ENCODE measurements around the gene KCNH3. TPM values are rescaled to one million over a fixed set of nuclear protein-coding genes. Genes with fewer than 3 reads are reported as not detected.

Gene KCNH3
- total and polyA plus RNA-seq, 2 donors (not counting 3 experiments of a cell fraction or from before 2014, with no cell fraction given), result 0.13 to 0.14 TPM

- FAIRE-seq (no peak), DNase-seq (ENCODE audit: low read depth, low spot score) (no peak)
- H4K20me1 ChIP-seq (replicated peaks; ENCODE audit: control insufficient read depth, extremely low read depth, insufficient read depth, low read length), result no peaks in the 10 kb centered on the region
- BruUV-seq (replicated peaks), result no TSS peak
- no peaks in the 10 kb centered on the region for H3K9me3 ChIP-seq (replicated peaks; ENCODE audit: control insufficient read depth, insufficient read depth, low read length)
- no peaks in the 10 kb centered on the region for H3K79me2 ChIP-seq (ENCODE audit: control insufficient read depth, insufficient read depth, low read length)
- no peak overlapping the region for H2AFZ ChIP-seq (ENCODE audit: low read depth, low read length)
- POLR2A ChIA-PET, result no interaction called here
- intact Hi-C loops (cut with micrococcal nuclease), result no loop called here
- peaks cover 13 to 57% of the 10 kb centered on the region in 2 experiments for H3K36me3 ChIP-seq (ENCODE audit: control insufficient read depth in 2 of 2, extremely low read depth in 1 of 2, insufficient read depth in 2 of 2, low read length in 2 of 2)
- no peaks in the 10 kb centered on the region for H3K9me1 ChIP-seq (replicated peaks; ENCODE audit: control insufficient read depth, extremely low read depth, insufficient read depth, low read length)
- H3K9ac ChIP-seq (replicated peaks; ENCODE audit: extremely low read depth, insufficient read depth, low read length), result no peak overlapping the region
- no peak overlapping the region for H3K4me2 ChIP-seq (ENCODE audit: insufficient read depth, low read length)
- dilution Hi-C loops (cut with MboI; ENCODE audit: extremely low pct_ligation_motif_present, low sequenced_read_pairs), result no loop called here
- CTCF ChIA-PET, result interaction anchor here (1.7 kb wide), 1 partner anchor 213 kb away, joined by 5 read pairs; no protein-coding TSS in a partner anchor
- no peak overlapping the region for H3K27ac ChIP-seq (ENCODE audit: insufficient read depth, low read depth, low read length)
- no peaks in the 10 kb centered on the region for H3K27me3 ChIP-seq (ENCODE audit: control insufficient read depth in 2 of 2, insufficient read depth in 2 of 2, low read length in 2 of 2)
- TF ChIP-seq GATA2 (IDR thresholded peaks at IDR 0.05; ENCODE audit: insufficient read depth, insufficient read length, low read depth, low read length) (no peak), MAX (IDR thresholded peaks at IDR 0.05; ENCODE audit: insufficient read depth, insufficient read length) (no peak)
- H3K4me3 ChIP-seq (replicated peaks in 1 of 3; ENCODE audit: insufficient read depth in 1 of 3, low read depth in 1 of 3, low read length in 3 of 3), result no peak overlapping the region
- no peaks in the 10 kb centered on the region for H3K4me1 ChIP-seq (ENCODE audit: control insufficient read depth, extremely low read depth, insufficient read depth, low read length)
These were observed 21.9 kb downstream of the KCNH3 start for GRCh38 chr12:49560695-49561094.

- Histone ChIP-seq H3K4me3 (replicated peaks in 1 of 3; ENCODE audit: insufficient read depth in 1 of 3, low read depth in 1 of 3, low read length in 3 of 3) (no peak overlapping the region), H3K9me3 (replicated peaks; ENCODE audit: control insufficient read depth, insufficient read depth, low read length) (no peaks in the 10 kb centered on the region), H3K27ac (ENCODE audit: insufficient read depth, low read depth, low read length) (no peak overlapping the region), H3K9me1 (replicated peaks; ENCODE audit: control insufficient read depth, extremely low read depth, insufficient read depth, low read length) (no peaks in the 10 kb centered on the region), H4K20me1 (replicated peaks; ENCODE audit: control insufficient read depth, extremely low read depth, insufficient read depth, low read length) (no peaks in the 10 kb centered on the region), H3K27me3 (ENCODE audit: control insufficient read depth in 2 of 2, insufficient read depth in 2 of 2, low read length in 2 of 2) (no peaks in the 10 kb centered on the region), H3K79me2 (ENCODE audit: control insufficient read depth, insufficient read depth, low read length) (peaks cover 13% of the 10 kb centered on the region), H3K9ac (replicated peaks; ENCODE audit: extremely low read depth, insufficient read depth, low read length) (no peak overlapping the region), H3K4me2 (ENCODE audit: insufficient read depth, low read length) (no peak overlapping the region), H3K36me3 (ENCODE audit: control insufficient read depth in 2 of 2, extremely low read depth in 1 of 2, insufficient read depth in 2 of 2, low read length in 2 of 2) (peaks cover 13 to 56% of the 10 kb centered on the region in 2 experiments), H2AFZ (ENCODE audit: low read depth, low read length) (no peak overlapping the region), H3K4me1 (ENCODE audit: control insufficient read depth, extremely low read depth, insufficient read depth, low read length) (peaks cover 7% of the 10 kb centered on the region)
- dilution Hi-C loops (cut with MboI; ENCODE audit: extremely low pct_ligation_motif_present, low sequenced_read_pairs) (no loop called here), intact Hi-C loops (cut with micrococcal nuclease) (no loop called here)
- FAIRE-seq, result no peak
- TF ChIP-seq POLR2AphosphoS5 (IDR thresholded peaks at IDR 0.05; ENCODE audit: insufficient read depth, low read depth, low read length) (no peak), POLR2A (IDR thresholded peaks at IDR 0.05; ENCODE audit: low read depth, low read length) (no peak), EZH2 (IDR thresholded peaks at IDR 0.05; ENCODE audit: borderline replicate concordance, low read depth, low read length, severe bottlenecking) (no peak), GATA2 (IDR thresholded peaks at IDR 0.05; ENCODE audit: insufficient read depth, insufficient read length, low read depth, low read length) (no peak), MYC (IDR thresholded peaks at IDR 0.05; ENCODE audit: low read depth, low read length) (no peak)
- POLR2A ChIA-PET, result no interaction called here
- DNase-seq (ENCODE audit: low read depth, low spot score), result no peak
- CTCF ChIA-PET, result interaction anchor here (0.8 to 1.7 kb wide), 4 partner anchors 8 to 215 kb away, joined by 3 to 8 read pairs (median 4); no protein-coding TSS in a partner anchor
- no TSS peak for BruUV-seq (replicated peaks)
These were observed 23.4 kb downstream of the KCNH3 start for GRCh38 chr12:49562233-49562632.

Measured in endothelial cell of umbilical vein (primary cell).